ENCODE results near the gene WDTC1. TPM values are rescaled to one million over a fixed set of nuclear protein-coding genes. Genes with fewer than 3 reads are reported as not detected.

WDTC1 gene
- total and polyA plus RNA-seq, 12 donors: 14.4 to 74.3 (median 61.6) TPM

GRCh38 chr1:27349784-27350662 lies 115.6 kb downstream of the WDTC1 start:
- ATAC-seq (peak; percentile 55 to 81 (median 68)), DNase-seq (peak; percentile 57 to 69)
- Histone ChIP-seq H3K4me3 (peak overlapping the region in 9 of 10 donors; percentile 29 to 59 (median 48)), H3K36me3 (peaks cover 0 to 33% (median 2%) of the 10 kb centered on the region in 9 donors), H3K9me3 (no peaks in the 10 kb centered on the region), H3K27ac (no peak overlapping the region), H3K27me3 (no peaks in the 10 kb centered on the region), H3K4me1 (peaks cover 14 to 31% (median 26%) of the 10 kb centered on the region in 9 donors)
- WGBS, 2 donors: 8% methylated on average over 78 to 84 of the region's 84 CpGs
- intact Hi-C loops (cut with DNase I): loop anchor here in 2 of 10 donors (10.0 kb wide), 1 partner anchor 45 kb away; no protein-coding TSS in a partner anchor
- no peak for TF ChIP-seq CTCF (IDR thresholded peaks at IDR 0.05)

DNA sequence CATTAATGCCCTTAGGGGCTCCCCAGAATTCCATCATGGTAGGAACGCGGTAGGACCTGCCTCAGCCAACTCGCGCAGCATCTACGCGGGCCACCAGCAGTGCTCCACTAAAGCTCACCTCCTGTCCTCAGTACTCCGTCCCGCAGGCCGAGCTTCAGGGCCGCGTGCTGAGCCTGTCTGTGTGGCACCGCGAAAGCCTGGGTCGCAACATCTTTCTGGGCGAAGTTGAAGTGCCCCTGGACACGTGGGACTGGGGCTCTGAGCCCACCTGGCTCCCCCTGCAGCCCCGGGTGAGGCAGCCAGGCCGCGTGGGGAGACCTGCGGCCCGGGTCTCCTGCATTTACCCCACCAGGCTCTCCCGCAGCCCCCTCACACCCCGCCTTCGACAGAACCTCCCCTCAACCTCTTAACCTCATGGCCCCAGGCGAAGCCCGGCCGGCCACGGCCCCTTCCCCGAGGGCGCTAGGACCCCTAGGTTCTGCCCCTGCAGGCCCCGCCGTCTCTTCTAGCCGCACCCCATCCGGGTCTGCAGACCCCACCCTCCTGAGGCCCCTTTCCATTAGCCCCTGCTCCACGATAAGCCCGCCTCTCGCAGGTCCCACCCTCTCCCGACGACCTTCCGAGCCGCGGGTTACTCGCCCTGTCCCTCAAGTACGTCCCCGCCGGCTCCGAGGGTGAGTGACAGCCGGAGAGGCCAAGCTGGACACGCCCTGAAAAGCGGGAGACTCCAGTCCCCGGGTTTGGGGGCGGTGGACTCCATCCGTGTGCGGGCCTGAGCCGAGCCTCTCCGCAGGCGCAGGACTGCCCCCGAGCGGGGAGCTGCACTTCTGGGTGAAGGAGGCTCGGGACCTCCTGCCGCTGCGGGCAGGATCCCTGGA lies 116.5 kb downstream of the WDTC1 start:
- peak in 2 of 9 donors; percentile 23 to 33 for TF ChIP-seq CTCF (IDR thresholded peaks at IDR 0.05)
- DNase-seq (peak; percentile 61 to 70), ATAC-seq (peak; percentile 34 to 75 (median 54))
- WGBS, 2 donors: 13 to 19% methylated on average over 56 to 62 of the region's 62 CpGs
- Histone ChIP-seq H3K9me3 (no peaks in the 10 kb centered on the region), H3K27ac (peak overlapping the region in 5 of 10 donors; percentile 4 to 59 (median 55)), H3K4me1 (peaks cover 14 to 31% (median 26%) of the 10 kb centered on the region in 9 donors), H3K27me3 (no peaks in the 10 kb centered on the region), H3K4me3 (peak overlapping the region in 9 of 10 donors; percentile 1 to 59 (median 48)), H3K36me3 (peaks cover 0 to 39% (median 10%) of the 10 kb centered on the region in 9 donors)
- intact Hi-C loops (cut with DNase I): loop anchor here in 2 of 10 donors (10.0 kb wide), 1 partner anchor 46 kb away; no protein-coding TSS in a partner anchor

DNA sequence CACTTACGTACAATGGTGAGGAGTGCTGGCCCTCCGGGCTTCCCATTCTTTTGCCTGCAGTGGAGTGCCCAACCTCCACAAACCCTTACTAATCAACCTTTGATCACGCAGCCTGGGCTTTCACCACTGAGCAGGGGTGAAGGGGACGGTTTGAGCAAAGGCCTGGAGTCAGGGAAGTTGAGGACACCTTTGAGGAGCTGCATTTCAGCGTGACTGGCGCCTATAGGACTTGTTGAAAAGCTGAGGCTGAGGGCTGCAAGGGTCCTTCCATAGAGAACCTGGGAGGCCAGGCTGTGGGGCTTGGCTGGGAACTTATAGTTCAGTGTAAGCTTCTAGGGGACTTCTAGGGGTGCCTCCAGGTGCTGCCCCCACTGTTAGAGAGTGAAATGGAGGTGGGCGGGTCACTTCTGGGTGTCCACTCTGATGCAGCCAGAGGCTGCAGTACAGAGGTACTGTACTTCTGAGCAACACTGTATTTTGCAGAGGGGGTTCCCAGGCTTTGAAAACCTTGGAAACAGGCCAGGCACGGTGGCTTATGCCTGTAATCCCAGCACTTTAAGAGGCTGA lies 117.2 kb downstream of the WDTC1 start:
- Histone ChIP-seq H3K4me1 (peaks cover 14 to 32% (median 26%) of the 10 kb centered on the region in 9 donors), H3K36me3 (peaks cover 4 to 41% (median 16%) of the 10 kb centered on the region in 9 donors), H3K27me3 (no peaks in the 10 kb centered on the region), H3K9me3 (no peaks in the 10 kb centered on the region), H3K4me3 (peak overlapping the region in 6 of 10 donors; percentile 29 to 59 (median 51)), H3K27ac (peak overlapping the region in 5 of 10 donors; percentile 4 to 59 (median 55))
- intact Hi-C loops (cut with DNase I): loop anchor here in 2 of 10 donors (10.0 kb wide), 1 partner anchor 47 kb away; no protein-coding TSS in a partner anchor
- 49 to 50% methylated on average over 8 of the region's 8 CpGs for WGBS, 2 donors
- DNase-seq (no peak), ATAC-seq (peak in 2 of 8 donors; percentile 1 to 2)
- no peak for TF ChIP-seq CTCF (IDR thresholded peaks at IDR 0.05)
